Endothelial cell of umbilical vein (primary cell): ENCODE measurements around the gene ZKSCAN3. TPM values are rescaled to one million over a fixed set of nuclear protein-coding genes. Genes with fewer than 3 reads are reported as not detected.

Experiments used
- BruUV-seq: library from RNA; stranded (reverse); fragments of 400-500 nt; replicated peaks from 2 replicates; lab custom pipeline; 2021; lab: Mats Ljungman, UMichigan
- CTCF ChIA-PET: fragments of 300-600, 350-600 bp; sonication (Branson Sonifier 250); formaldehyde crosslinking; loops from one replicate; lab custom pipeline; 2021; ENCODE audit warnings: antibody characterized with exemption, inconsistent platforms; lab: Charles Lee
- POLR2A ChIA-PET: fragments of 300-600, 350-600 bp; sonication (Branson Sonifier 250); formaldehyde crosslinking; loops from one replicate; lab custom pipeline; 2021; ENCODE audit warnings: antibody characterized with exemption, inconsistent platforms; lab: Charles Lee
- DNase-seq: peaks from one replicate; pipeline ENCODE4 v3.0.0-alpha.2; 2011; ENCODE audit warnings: low read depth, low spot score
- FAIRE-seq: peaks from 2 replicates; lab custom pipeline; 2011; peaks lifted over from hg19 to GRCh38; lab: Jason Lieb, UNC
- H2AFZ ChIP-seq: 2 replicates; pipeline ENCODE4 v1.6.0; 2012; ENCODE audit warnings: low read depth, low read length, control low read depth, inconsistent platforms
- H3K27ac ChIP-seq: 2 replicates; pipeline ENCODE4 v1.5.1; 2011; ENCODE audit warnings: low read depth, mild to moderate bottlenecking, control low read depth, low read length, moderate library complexity; ENCODE audit not compliant: insufficient read depth
- H3K27me3 ChIP-seq, 2 experiments: 2 replicates each; pipeline versions ENCODE4 v1.6.0 to v1.6.1; 2011; ENCODE audit warnings: low read length in 2 of 2, mixed read lengths in 1 of 2; ENCODE audit not compliant: control insufficient read depth in 2 of 2, insufficient read depth in 2 of 2
- H3K36me3 ChIP-seq, 2 experiments: 2 replicates in 1 of 2; 3 replicates in 1 of 2; pipeline ENCODE4 v1.5.1; 2011; ENCODE audit warnings: low read length in 2 of 2, mild to moderate bottlenecking in 1 of 2, moderate library complexity in 1 of 2; ENCODE audit not compliant: control insufficient read depth in 2 of 2, insufficient read depth in 2 of 2; ENCODE audit errors: extremely low read depth in 1 of 2
- H3K4me1 ChIP-seq: 3 replicates; pipeline ENCODE4 v1.5.1; 2011; ENCODE audit warnings: mild to moderate bottlenecking, low read length; ENCODE audit not compliant: control insufficient read depth, insufficient read depth; ENCODE audit errors: extremely low read depth
- H3K4me2 ChIP-seq: 2 replicates; pipeline ENCODE4 v1.6.1; 2011; ENCODE audit warnings: low read length, control low read depth, mixed read lengths; ENCODE audit not compliant: insufficient read depth
- H3K4me3 ChIP-seq, 3 experiments: fragments of 200-600 bp in 1 of 3; sonication (generic), shearing (Covaris generic) in 1 of 3; replicated peaks in 1 of 3; 2 replicates each; pipeline ENCODE4 v1.5.1; 2011 to 2016; ENCODE audit warnings: control low read depth in 3 of 3, low read length in 3 of 3, mild to moderate bottlenecking in 2 of 3, inconsistent platforms in 1 of 3, low read depth in 1 of 3, moderate library complexity in 1 of 3; ENCODE audit not compliant: insufficient read depth in 1 of 3
- H3K79me2 ChIP-seq: 2 replicates; pipeline ENCODE4 v1.6.0; 2012; ENCODE audit warnings: low read length, inconsistent platforms; ENCODE audit not compliant: control insufficient read depth, insufficient read depth
- H3K9ac ChIP-seq: replicated peaks from 2 replicates; pipeline ENCODE3; 2011; ENCODE audit warnings: low read length, control low read depth; ENCODE audit not compliant: insufficient read depth; ENCODE audit errors: extremely low read depth
- H3K9me1 ChIP-seq: replicated peaks from 3 replicates; pipeline ENCODE4 v1.6.0; 2011; ENCODE audit warnings: mild to moderate bottlenecking, low read length; ENCODE audit not compliant: control insufficient read depth, insufficient read depth; ENCODE audit errors: extremely low read depth
- H3K9me3 ChIP-seq: replicated peaks from 2 replicates; pipeline ENCODE4 v1.5.1; 2012; ENCODE audit warnings: low read length, inconsistent platforms; ENCODE audit not compliant: control insufficient read depth, insufficient read depth
- H4K20me1 ChIP-seq: replicated peaks from 2 replicates; pipeline ENCODE3; 2011; ENCODE audit warnings: mild to moderate bottlenecking, low read length; ENCODE audit not compliant: control insufficient read depth, insufficient read depth; ENCODE audit errors: extremely low read depth
- CTCF ChIP-seq, 2 donors: IDR thresholded peaks; 1 replicate in 1 of 2; 2 replicates in 1 of 2; pipeline ENCODE4 v1.5.1; 2011; ENCODE audit warnings: low read length in 2 of 2, mild to moderate bottlenecking in 2 of 2, moderate library complexity in 2 of 2, control low read depth in 1 of 2, inconsistent platforms in 1 of 2, low read depth in 1 of 2; ENCODE audit not compliant: insufficient read depth in 1 of 2; ENCODE audit errors: extremely low read depth in 1 of 2
- EZH2 ChIP-seq: IDR thresholded peaks from 2 replicates; pipeline ENCODE4 v1.6.1; 2012; ENCODE audit warnings: borderline replicate concordance, low read depth, mild to moderate bottlenecking, moderate library complexity, low read length, inconsistent platforms; ENCODE audit not compliant: severe bottlenecking
- FOS ChIP-seq: IDR thresholded peaks from 2 replicates; pipeline ENCODE4 v1.6.1; 2011; ENCODE audit warnings: mild to moderate bottlenecking, low read length, moderate library complexity, borderline replicate concordance; ENCODE audit not compliant: insufficient read depth
- GATA2 ChIP-seq: IDR thresholded peaks from 2 replicates; pipeline ENCODE4 v1.7.0; 2011; ENCODE audit warnings: low read depth, mild to moderate bottlenecking, moderate library complexity, mixed read lengths, low read length; ENCODE audit not compliant: insufficient read length, insufficient read depth
- JUN ChIP-seq: IDR thresholded peaks from 2 replicates; pipeline ENCODE4 v1.6.1; 2011; ENCODE audit warnings: borderline replicate concordance, low read depth; ENCODE audit not compliant: insufficient read length, insufficient read depth
- MYC ChIP-seq: IDR thresholded peaks from one replicate; pipeline ENCODE4 v1.6.1; 2011; ENCODE audit warnings: mild to moderate bottlenecking, low read depth, low read length
- POLR2A ChIP-seq: IDR thresholded peaks from 2 replicates; pipeline ENCODE4 v1.6.1; 2012; ENCODE audit warnings: low read depth, mild to moderate bottlenecking, control low read depth, low read length
- POLR2AphosphoS5 ChIP-seq: IDR thresholded peaks from 2 replicates; pipeline ENCODE4 v1.6.1; 2012; ENCODE audit warnings: low read depth, mild to moderate bottlenecking, control low read depth, low read length, moderate library complexity; ENCODE audit not compliant: insufficient read depth
- dilution Hi-C: fragments of 300-500 bp; cut with MboI; formaldehyde crosslinking; loops from one replicate; pipeline ENCODE4 v1.15.0; 2019; ENCODE audit warnings: low sequenced_read_pairs; ENCODE audit not compliant: extremely low pct_ligation_motif_present
- intact Hi-C: fragments of 100-400 bp; cut with micrococcal nuclease; formaldehyde crosslinking; loops from one replicate; pipeline ENCODE4 v1.10.0; 2022
- polyA plus RNA-seq, 4 experiments: library from polyadenylated mRNA; depleted of rRNA in 3 of 4; stranded (reverse) in 3 of 4; unstranded in 1 of 4; fragments of >200 nt; gene quantifications; 2 replicates each; pipeline versions ENCODE4 v1.2.1 to v1.2.3, GENCODE V29; 2011 to 2012; ENCODE audit warnings: missing spikeins in 1 of 4
- total RNA-seq: library from RNA; stranded (reverse); gene quantifications from 2 replicates; pipeline ENCODE4 v1.2.3, GENCODE V29; 2021
- TF ChIP-seq, protein P1 (sequence below): IDR thresholded peaks from 2 replicates; pipeline ENCODE4 v1.6.1; 2011; ENCODE audit not compliant: insufficient read depth, insufficient read length

Gene ZKSCAN3
- total and polyA plus RNA-seq, 2 donors (not counting 3 experiments of a cell fraction or from before 2014, with no cell fraction given): 2.5 to 6.9 TPM

GRCh38 chr6:28345201-28345600, 4.5 kb upstream of the ZKSCAN3 start:
- intact Hi-C loops (no loop called here), dilution Hi-C loops (no loop called here)
- Histone ChIP-seq H3K27ac (no peak overlapping the region), H3K79me2 (peaks cover 4% of the 10 kb centered on the region), H2AFZ (no peak overlapping the region), H3K9me3 (no peaks in the 10 kb centered on the region), H3K27me3 (no peaks in the 10 kb centered on the region), H3K4me1 (peaks cover 4% of the 10 kb centered on the region), H3K36me3 (no peaks in the 10 kb centered on the region), H4K20me1 (no peaks in the 10 kb centered on the region), H3K4me3 (no peak overlapping the region), H3K9ac (no peak overlapping the region), H3K9me1 (no peaks in the 10 kb centered on the region), H3K4me2 (no peak overlapping the region)
- FAIRE-seq (no peak), DNase-seq (no peak)
- no TSS peak for BruUV-seq
- CTCF ChIA-PET: interaction anchor here (1.2 kb wide), 1 partner anchor 9 kb away, joined by 3 read pairs; the partner anchor contains the start of gene ZSCAN31
- POLR2A ChIA-PET: no interaction called here
- no peak for TF ChIP-seq CTCF (IDR thresholded peaks at IDR 0.05; ENCODE audit: extremely low read depth in 1 of 2, insufficient read depth in 1 of 2, low read depth in 1 of 2, low read length in 2 of 2)
- TF ChIP-seq POLR2A: no peak
- TF ChIP-seq POLR2AphosphoS5: no peak
- TF ChIP-seq GATA2: no peak
- TF ChIP-seq, protein P1, sequence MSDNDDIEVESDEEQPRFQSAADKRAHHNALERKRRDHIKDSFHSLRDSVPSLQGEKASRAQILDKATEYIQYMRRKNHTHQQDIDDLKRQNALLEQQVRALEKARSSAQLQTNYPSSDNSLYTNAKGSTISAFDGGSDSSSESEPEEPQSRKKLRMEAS: no peak
- TF ChIP-seq MYC: no peak
- no peak for TF ChIP-seq FOS
- no peak for TF ChIP-seq EZH2
- TF ChIP-seq JUN: no peak
